Panc1 (cell line): Measurements from ENCODE around the gene ZCCHC24.

ENCODE experiments used
- POLR2AphosphoS5 ChIP-seq: IDR thresholded peaks from 2 replicates; pipeline ENCODE4 v1.6.1; 2012; ENCODE audit warnings: mild to moderate bottlenecking, low read depth, low read length, moderate library complexity
- SIN3A ChIP-seq: IDR thresholded peaks from 2 replicates; pipeline ENCODE4 v1.6.1; 2012; ENCODE audit warnings: low read depth, mild to moderate bottlenecking, low read length, moderate library complexity, borderline replicate concordance; ENCODE audit not compliant: insufficient read depth
- TCF7L2 ChIP-seq: IDR thresholded peaks from 2 replicates; pipeline ENCODE4 v1.6.1; 2011; ENCODE audit warnings: mild to moderate bottlenecking, low read depth, low read length, inconsistent platforms
- TF ChIP-seq, protein P1 (sequence below): fragments of 450-650 bp; IDR thresholded peaks from 2 replicates; pipeline ENCODE4 v1.5.1; 2017; ENCODE audit warnings: mild to moderate bottlenecking
- TF ChIP-seq, protein P2 (sequence below), 2 experiments: IDR thresholded peaks; 2 replicates each; pipeline ENCODE4 v1.6.1; 2011 to 2012; ENCODE audit warnings: low read depth in 2 of 2, control low read depth in 1 of 2, low read length in 1 of 2, mild to moderate bottlenecking in 1 of 2, moderate library complexity in 1 of 2; ENCODE audit not compliant: insufficient read depth in 1 of 2

- TF ChIP-seq, protein P1, sequence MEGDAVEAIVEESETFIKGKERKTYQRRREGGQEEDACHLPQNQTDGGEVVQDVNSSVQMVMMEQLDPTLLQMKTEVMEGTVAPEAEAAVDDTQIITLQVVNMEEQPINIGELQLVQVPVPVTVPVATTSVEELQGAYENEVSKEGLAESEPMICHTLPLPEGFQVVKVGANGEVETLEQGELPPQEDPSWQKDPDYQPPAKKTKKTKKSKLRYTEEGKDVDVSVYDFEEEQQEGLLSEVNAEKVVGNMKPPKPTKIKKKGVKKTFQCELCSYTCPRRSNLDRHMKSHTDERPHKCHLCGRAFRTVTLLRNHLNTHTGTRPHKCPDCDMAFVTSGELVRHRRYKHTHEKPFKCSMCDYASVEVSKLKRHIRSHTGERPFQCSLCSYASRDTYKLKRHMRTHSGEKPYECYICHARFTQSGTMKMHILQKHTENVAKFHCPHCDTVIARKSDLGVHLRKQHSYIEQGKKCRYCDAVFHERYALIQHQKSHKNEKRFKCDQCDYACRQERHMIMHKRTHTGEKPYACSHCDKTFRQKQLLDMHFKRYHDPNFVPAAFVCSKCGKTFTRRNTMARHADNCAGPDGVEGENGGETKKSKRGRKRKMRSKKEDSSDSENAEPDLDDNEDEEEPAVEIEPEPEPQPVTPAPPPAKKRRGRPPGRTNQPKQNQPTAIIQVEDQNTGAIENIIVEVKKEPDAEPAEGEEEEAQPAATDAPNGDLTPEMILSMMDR, result no peak
- TF ChIP-seq POLR2AphosphoS5 (no peak), TCF7L2 (no peak), SIN3A (no peak)
- TF ChIP-seq, protein P2, sequence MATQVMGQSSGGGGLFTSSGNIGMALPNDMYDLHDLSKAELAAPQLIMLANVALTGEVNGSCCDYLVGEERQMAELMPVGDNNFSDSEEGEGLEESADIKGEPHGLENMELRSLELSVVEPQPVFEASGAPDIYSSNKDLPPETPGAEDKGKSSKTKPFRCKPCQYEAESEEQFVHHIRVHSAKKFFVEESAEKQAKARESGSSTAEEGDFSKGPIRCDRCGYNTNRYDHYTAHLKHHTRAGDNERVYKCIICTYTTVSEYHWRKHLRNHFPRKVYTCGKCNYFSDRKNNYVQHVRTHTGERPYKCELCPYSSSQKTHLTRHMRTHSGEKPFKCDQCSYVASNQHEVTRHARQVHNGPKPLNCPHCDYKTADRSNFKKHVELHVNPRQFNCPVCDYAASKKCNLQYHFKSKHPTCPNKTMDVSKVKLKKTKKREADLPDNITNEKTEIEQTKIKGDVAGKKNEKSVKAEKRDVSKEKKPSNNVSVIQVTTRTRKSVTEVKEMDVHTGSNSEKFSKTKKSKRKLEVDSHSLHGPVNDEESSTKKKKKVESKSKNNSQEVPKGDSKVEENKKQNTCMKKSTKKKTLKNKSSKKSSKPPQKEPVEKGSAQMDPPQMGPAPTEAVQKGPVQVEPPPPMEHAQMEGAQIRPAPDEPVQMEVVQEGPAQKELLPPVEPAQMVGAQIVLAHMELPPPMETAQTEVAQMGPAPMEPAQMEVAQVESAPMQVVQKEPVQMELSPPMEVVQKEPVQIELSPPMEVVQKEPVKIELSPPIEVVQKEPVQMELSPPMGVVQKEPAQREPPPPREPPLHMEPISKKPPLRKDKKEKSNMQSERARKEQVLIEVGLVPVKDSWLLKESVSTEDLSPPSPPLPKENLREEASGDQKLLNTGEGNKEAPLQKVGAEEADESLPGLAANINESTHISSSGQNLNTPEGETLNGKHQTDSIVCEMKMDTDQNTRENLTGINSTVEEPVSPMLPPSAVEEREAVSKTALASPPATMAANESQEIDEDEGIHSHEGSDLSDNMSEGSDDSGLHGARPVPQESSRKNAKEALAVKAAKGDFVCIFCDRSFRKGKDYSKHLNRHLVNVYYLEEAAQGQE (IDR thresholded peaks at IDR 0.05; ENCODE audit: insufficient read depth in 1 of 2, low read depth in 2 of 2, low read length in 1 of 2), result no peak
These were observed 64.3 kb downstream of the ZCCHC24 start for GRCh38 chr10:79380946-79381721.
